Type B pancreatic cell (in vitro differentiated cells): ENCODE measurements around the gene TRIM5. TPM values are rescaled to one million over a fixed set of nuclear protein-coding genes. Genes with fewer than 3 reads are reported as not detected.

ENCODE experiments used
- DNase-seq: peaks from one replicate; pipeline ENCODE4 v3.0.0; 2021; ENCODE audit warnings: mixed read lengths; ENCODE audit not compliant: unreplicated experiment; ENCODE audit errors: extremely low spot score
- H3K27ac Mint-ChIP-seq: 2 replicates; pipeline ENCODE4 v1.8.0; 2021; ENCODE audit warnings: mild to moderate bottlenecking, mixed read lengths
- H3K27me3 Mint-ChIP-seq: 2 replicates; pipeline ENCODE4 v1.8.0; 2021; ENCODE audit warnings: mixed read lengths
- H3K36me3 Mint-ChIP-seq: 2 replicates; pipeline ENCODE4 v1.8.0; 2021; ENCODE audit warnings: mixed read lengths
- H3K4me1 Mint-ChIP-seq: one replicate; pipeline ENCODE4 v1.8.0; 2021; ENCODE audit warnings: mixed read lengths; ENCODE audit not compliant: unreplicated experiment
- H3K4me3 Mint-ChIP-seq: 2 replicates; pipeline ENCODE4 v1.8.0; 2021; ENCODE audit warnings: mild to moderate bottlenecking, mixed read lengths
- H3K9me3 Mint-ChIP-seq: 2 replicates; pipeline ENCODE4 v1.8.0; 2021; ENCODE audit warnings: mixed read lengths
- total RNA-seq: library from RNA; stranded (reverse); gene quantifications from 2 replicates; pipeline ENCODE4 v1.2.1, GENCODE V29; 2021; ENCODE audit warnings: low replicate concordance
- TF ChIP-seq, protein P1 (sequence below): fragments of 200-600 bp; sonication (generic); conservative IDR thresholded peaks from 2 replicates; pipeline ENCODE4 v1.5.0; 2021; ENCODE audit warnings: antibody characterized with exemption, mild to moderate bottlenecking

Gene TRIM5
- total RNA-seq, 1 donor from 2014 or later: 32.3 TPM

DNA sequence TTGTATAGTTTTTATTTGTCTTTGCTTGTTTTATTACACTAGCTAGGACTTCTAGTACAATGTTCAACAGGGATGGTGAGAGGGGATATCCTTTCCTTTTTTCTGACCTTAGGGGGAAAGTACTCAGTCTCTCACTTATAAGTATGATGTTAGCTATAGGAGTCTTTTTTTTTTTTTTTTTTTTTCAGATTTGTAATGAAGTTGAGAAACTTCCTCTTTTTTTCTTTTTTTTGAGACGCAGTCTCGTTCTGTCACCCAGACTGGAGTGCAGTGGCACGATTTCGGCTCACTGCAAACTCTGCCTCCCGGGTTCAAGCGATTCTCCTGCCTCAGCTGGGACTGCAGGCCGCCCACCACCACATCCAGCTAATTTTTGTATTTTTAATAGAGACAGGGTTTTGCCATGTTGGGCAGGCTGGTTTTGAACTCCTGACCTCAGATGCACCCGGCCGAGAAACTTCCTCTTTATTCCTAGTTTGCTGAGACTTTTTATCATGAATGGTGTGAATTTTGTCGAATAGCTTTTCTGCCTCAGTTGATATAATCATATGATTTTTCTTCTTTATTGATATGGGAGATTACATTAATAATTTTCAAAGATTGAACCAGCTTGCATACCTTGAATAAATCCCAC, 15.7 kb upstream of the TRIM5 start:
- TF ChIP-seq, protein P1, sequence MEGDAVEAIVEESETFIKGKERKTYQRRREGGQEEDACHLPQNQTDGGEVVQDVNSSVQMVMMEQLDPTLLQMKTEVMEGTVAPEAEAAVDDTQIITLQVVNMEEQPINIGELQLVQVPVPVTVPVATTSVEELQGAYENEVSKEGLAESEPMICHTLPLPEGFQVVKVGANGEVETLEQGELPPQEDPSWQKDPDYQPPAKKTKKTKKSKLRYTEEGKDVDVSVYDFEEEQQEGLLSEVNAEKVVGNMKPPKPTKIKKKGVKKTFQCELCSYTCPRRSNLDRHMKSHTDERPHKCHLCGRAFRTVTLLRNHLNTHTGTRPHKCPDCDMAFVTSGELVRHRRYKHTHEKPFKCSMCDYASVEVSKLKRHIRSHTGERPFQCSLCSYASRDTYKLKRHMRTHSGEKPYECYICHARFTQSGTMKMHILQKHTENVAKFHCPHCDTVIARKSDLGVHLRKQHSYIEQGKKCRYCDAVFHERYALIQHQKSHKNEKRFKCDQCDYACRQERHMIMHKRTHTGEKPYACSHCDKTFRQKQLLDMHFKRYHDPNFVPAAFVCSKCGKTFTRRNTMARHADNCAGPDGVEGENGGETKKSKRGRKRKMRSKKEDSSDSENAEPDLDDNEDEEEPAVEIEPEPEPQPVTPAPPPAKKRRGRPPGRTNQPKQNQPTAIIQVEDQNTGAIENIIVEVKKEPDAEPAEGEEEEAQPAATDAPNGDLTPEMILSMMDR: no peak
- H3K9me3 Mint-ChIP-seq: no peaks in the 10 kb centered on the region

DNA sequence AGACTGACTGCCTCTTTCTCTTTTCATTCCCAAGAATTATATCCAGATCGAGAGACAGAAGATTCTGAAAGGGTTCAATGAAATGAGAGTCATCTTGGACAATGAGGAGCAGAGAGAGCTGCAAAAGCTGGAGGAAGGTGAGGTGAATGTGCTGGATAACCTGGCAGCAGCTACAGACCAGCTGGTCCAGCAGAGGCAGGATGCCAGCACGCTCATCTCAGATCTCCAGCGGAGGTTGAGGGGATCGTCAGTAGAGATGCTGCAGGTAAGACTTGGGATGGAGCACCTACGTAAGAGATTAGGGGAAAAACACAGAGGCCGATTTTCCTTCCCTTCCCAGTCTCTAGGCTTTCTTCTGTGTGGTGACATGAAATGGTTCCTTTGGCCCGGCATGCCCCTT, 13.4 kb upstream of the TRIM5 start:
- Mint-ChIP-seq H3K4me1 (no peaks in the 10 kb centered on the region), H3K4me3 (no peak overlapping the region), H3K36me3 (no peaks in the 10 kb centered on the region), H3K27me3 (no peaks in the 10 kb centered on the region), H3K9me3 (no peaks in the 10 kb centered on the region), H3K27ac (no peak overlapping the region)
- TF ChIP-seq, protein P1: no peak
- DNase-seq: no peak

More for the DNA sequence above, 15.7 kb upstream of the TRIM5 start:
- no peaks in the 10 kb centered on the region for H3K27me3 Mint-ChIP-seq
- no peak overlapping the region for H3K27ac Mint-ChIP-seq
- H3K36me3 Mint-ChIP-seq: no peaks in the 10 kb centered on the region
- DNase-seq: no peak
- H3K4me3 Mint-ChIP-seq: no peak overlapping the region
- H3K4me1 Mint-ChIP-seq: no peaks in the 10 kb centered on the region

DNA sequence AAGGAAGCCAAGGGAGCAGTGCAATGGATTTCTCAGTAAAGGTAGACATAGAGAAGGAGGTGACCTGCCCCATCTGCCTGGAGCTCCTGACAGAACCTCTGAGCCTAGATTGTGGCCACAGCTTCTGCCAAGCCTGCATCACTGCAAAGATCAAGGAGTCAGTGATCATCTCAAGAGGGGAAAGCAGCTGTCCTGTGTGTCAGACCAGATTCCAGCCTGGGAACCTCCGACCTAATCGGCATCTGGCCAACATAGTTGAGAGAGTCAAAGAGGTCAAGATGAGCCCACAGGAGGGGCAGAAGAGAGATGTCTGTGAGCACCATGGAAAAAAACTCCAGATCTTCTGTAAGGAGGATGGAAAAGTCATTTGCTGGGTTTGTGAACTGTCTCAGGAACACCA, 11.3 kb upstream of the TRIM5 start:
- TF ChIP-seq, protein P1: no peak
- H3K27ac Mint-ChIP-seq: no peak overlapping the region
- no peaks in the 10 kb centered on the region for H3K36me3 Mint-ChIP-seq
- no peaks in the 10 kb centered on the region for H3K4me1 Mint-ChIP-seq
- DNase-seq: no peak
- H3K4me3 Mint-ChIP-seq: no peak overlapping the region
- H3K27me3 Mint-ChIP-seq: no peaks in the 10 kb centered on the region
- H3K9me3 Mint-ChIP-seq: no peaks in the 10 kb centered on the region

- Mint-ChIP-seq H3K27me3 (no peaks in the 10 kb centered on the region), H3K27ac (no peak overlapping the region), H3K9me3 (no peaks in the 10 kb centered on the region), H3K4me1 (no peaks in the 10 kb centered on the region), H3K4me3 (no peak overlapping the region), H3K36me3 (no peaks in the 10 kb centered on the region)
- TF ChIP-seq, protein P1: no peak
- DNase-seq: no peak
Measured at GRCh38 chr11:5695580-5695979, 10.7 kb upstream of the TRIM5 start.

GRCh38 chr11:5694642-5695041, 9.8 kb upstream of the TRIM5 start:
- DNase-seq: no peak
- no peak overlapping the region for H3K27ac Mint-ChIP-seq
- no peak overlapping the region for H3K4me3 Mint-ChIP-seq
- no peaks in the 10 kb centered on the region for H3K9me3 Mint-ChIP-seq
- TF ChIP-seq, protein P1: no peak
- no peaks in the 10 kb centered on the region for H3K36me3 Mint-ChIP-seq
- no peaks in the 10 kb centered on the region for H3K27me3 Mint-ChIP-seq
- peaks cover 9% of the 10 kb centered on the region for H3K4me1 Mint-ChIP-seq
